Activated CD8-positive, alpha-beta memory T cell treated with anti-CD3 and anti-CD28 coated beads, Interleukin-2, amount 50 U/mL, for 24 hours (primary cell): ENCODE data around the gene SHKBP1.
"Not testable (repeated sequence)": the region's sequence is repeated elsewhere in the genome, so short reads cannot be mapped to it uniquely, and the experiment has no call there.

Experiments
- DNase-seq: peaks from one replicate; pipeline ENCODE4 v3.0.0-alpha.2; 2020; ENCODE audit errors: extremely low read depth

SHKBP1 gene

DNA sequence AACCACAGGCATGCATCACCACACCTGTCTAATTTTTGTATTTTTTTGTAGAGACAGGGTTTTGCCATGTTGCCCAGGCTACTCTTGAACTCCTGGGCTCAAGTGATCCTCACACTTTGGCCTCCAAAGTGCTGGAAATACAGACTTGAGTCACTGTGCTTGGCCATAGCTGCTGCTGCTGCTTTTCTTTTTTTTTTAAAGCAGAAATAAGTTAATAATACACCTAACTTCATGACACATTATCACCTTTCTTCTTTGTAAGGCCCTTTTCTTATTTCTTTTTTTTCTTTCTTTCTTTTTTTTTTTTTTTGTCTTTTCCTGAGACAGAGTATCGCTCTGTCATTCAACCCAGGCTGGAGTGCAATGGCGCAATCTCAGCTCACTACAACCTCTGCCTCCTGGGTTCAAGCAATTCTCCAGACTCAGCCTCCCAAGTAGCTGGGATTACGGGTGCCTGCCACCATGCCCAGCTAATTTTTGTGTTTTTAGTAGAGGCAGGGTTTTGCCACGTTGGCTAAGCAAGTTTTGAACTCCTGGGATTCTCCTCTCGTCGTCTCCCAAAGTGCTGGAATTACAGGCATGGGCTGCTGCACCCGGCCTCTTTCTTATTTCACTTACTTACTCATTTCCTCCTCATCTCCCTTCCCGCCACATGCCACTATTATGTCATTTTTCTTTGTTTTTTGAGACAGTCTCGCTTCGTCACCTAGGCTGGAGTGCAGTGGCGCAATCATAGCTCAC is 8.7 kb downstream of the SHKBP1 start:
- no peak for DNase-seq

DNA sequence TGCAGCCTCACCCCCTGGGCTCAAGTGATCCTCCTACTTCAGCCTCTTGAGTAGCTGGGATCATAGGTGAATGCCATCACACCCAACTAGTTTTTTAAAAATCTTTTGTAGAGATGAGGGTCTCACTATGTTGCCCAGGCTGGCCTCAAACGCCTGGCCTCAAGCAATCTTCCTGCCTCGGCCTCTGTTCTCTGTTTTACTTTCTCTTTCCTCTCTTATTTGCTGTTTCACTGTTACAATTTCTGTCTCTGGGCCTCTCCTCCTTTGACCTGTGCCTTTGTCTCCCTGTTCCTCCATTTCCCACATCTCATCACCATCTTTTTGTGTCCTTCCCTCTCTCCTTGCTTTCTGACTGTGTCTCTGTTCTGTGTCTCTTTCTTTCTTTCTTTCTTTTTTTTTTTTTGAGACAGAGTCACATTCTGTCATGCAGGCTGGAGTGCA is 9.3 kb downstream of the SHKBP1 start:
- DNase-seq: no peak

DNA sequence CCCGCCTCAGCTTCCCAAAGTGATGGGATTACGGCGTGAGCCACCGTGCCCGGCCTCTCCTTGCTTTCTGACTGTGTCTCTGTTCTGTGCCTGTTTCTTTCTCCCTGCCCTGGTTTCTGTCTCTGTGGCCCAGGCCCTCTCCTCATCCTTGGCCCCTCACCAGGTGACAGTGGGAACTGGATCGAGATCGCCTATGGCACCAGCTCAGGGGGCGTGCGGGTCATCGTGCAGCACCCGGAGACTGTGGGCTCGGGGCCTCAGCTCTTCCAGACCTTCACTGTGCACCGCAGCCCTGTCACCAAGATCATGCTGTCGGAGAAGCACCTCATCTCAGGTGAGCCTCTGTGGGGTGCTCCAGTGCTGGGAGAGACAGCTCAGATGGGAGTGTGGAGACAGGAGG is 9.9 kb downstream of the SHKBP1 start:
- DNase-seq: no peak

DNA sequence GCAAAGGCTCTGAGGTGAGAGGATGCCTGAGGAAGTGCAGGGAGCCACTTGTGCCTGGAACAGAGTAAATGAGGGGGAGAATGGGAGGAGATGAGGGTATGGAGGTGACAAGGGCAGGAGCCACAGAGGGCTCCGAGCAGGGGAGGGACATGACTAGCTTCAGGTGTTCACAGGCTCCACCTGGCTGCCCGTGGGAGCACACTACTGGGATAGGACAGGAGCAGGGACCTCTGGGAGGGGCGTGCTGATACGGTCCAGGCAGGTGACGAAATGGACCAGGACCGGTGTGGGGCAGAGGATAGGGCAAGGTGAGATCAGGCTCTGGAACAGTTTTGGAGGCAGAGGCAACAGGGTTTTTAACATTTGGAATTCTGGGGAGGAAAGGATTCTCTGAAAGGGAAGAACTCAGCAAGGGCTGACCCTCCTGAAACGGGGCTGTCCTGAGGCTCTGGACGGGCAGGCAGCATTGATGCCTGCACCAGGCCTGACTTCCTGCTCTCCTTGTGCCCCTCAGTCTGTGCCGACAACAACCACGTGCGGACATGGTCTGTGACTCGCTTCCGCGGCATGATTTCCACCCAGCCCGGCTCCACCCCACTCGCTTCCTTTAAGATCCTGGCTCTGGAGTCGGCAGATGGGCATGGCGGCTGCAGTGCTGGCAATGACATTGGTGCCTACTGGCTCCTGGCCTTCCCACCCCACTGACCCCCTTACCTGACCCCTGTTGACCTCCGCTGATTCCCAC is 11.6 kb downstream of the SHKBP1 start:
- no peak for DNase-seq

DNA sequence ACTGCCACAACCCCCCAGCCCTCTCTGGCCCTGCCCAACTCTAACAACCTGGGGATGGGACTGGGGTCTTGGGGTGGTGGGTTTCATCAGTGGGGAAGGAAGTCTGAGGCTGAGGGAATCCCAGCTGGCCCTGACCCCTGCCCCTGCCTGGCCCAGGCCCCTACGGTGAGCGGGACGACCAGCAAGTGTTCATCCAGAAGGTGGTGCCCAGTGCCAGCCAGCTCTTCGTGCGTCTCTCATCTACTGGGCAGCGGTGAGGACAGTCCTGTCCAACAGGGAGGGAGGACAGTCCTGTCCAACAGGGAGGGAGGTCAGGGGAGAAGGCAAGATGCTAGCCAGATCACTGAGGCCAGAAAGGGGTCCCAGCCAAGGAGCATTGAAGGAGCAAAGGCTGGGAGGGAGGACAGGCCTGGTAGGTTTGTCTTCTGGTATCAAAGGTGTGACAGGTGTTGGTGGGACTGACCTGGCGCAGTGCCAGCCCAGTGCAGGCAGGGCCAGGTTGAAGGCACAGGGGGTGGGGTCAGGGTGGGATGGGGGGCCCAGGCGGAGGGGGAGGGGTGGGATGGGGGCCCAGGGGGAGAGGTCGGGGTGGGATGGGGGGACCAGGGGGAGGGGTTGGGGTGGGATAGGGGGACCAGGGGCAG is 12.4 kb downstream of the SHKBP1 start:
- DNase-seq: no peak

DNA sequence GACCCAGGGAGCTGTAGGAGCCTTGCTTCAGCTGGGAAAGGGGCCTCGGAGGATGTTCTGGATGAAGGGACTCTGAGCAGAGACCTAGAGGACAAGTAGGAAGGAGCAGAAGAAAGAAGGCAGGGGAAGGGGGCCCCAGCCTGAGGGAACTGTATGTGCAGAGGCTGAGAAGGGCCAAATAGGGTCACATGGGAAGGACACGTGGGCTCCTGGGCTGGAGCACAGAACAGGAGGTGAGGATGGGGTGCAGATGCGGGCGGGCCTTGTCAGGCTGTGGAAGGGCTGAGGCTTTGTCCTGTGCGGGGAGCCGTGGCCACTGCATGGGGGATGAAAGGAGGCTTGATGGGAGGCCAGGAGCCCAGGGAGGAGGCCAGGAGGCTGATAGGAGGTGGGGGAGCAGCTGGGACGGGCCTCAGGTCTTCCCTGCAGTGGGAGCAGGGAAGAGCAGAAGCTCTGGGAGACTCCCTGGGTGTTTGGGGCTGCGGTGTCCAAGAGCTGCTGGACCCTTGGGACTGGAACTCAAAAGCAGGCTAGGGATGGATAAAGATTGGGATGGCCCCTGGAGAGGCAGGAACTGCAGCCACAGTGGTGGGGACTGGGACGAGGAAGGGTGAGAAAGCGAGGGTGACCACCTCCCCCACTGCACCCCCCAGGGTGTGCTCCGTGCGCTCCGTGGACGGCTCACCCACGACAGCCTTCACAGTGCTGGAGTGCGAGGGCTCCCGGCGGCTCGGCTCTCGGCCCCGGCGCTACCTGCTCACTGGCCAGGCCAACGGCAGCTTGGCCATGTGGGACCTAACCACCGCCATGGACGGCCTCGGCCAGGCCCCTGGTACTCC is 13.1 kb downstream of the SHKBP1 start:
- no peak for DNase-seq

DNA sequence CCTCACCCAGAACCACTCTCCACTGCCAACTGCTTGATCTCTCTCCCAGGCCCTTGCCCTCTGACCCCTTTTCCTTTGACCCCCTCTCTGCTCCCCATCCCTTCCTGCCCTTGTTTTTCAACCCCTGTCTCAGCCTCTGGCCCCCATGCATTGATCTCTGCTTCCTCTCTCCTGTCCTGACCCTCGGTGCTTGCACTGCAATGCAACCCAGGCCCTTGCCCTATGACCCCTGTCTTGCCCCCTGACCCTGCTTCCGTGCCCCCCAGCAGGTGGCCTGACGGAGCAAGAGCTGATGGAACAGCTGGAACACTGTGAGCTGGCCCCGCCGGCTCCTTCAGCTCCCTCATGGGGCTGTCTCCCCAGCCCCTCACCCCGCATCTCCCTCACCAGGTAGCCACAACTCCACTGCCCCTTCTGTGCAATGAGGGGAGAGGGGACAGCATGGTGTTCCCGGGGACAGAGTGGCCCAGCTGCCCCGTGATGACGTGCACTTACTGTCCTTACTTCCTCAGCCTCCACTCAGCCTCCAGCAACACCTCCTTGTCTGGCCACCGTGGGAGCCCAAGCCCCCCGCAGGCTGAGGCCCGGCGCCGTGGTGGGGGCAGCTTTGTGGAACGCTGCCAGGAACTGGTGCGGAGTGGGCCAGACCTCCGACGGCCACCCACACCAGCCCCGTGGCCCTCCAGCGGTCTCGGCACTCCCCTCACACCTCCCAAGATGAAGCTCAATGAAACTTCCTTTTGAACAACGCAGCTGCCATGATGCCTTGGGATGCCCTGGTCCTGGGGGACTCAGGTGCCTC is 14.0 kb downstream of the SHKBP1 start:
- DNase-seq: no peak

DNA sequence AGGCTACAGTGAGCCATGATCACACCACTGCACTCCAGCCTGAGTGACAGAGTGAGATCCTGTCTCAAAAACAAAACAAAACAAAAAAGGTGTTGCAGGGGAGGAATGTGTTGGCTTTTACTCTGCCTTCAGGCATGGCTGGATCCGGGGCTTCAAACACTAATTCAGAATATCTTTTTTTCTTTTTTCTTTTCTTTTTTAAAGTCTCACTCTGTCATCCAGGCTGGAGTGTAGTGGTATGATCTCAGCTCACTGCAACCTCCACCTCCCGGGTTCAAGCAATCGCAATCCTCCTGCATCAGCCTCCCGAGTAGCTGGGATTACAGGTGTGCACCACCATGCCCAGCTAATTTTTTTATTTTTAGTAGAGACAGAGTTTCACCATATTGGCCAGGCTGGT is 15.1 kb downstream of the SHKBP1 start:
- not testable (repeated sequence) for DNase-seq

DNA sequence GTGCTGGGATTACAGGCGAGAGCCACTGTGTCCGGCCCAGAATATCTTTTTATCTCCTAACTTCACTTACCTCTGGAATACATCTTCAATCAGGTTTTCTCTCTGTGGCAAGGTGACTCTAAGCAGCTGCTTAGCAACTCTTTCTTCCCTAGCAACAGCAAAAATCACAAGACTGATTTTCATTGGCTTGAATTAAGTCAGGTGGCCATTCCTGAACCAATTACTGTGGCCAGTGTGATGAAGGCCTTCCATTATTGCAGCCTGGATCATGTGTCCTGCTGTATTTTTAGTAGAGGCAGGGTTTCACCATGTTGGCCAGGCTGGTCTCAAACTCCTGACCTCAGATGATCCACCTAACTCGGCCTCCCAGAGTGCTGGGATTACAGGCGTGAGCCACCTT is 15.5 kb downstream of the SHKBP1 start:
- no peak for DNase-seq

DNA sequence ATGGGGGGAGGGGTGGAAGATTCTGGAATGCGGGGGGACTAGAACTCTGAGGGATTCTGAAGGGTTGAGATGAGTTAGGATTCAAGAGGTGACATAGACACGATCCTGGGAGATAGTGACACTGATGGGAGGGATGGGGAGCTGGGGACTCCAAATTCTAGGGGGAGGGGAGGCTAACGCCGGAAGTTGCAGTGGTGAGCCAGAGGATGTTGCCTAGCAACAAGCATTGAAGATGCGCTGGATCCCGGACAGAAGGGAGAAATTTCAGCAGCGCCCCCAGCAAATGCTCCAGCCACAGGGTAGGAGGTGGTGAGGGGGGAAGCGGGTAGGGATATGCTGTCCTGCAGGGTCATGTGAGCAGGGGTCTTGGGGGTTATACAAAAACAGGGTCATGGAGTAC is 17.6 kb downstream of the SHKBP1 start:
- no peak for DNase-seq

DNA sequence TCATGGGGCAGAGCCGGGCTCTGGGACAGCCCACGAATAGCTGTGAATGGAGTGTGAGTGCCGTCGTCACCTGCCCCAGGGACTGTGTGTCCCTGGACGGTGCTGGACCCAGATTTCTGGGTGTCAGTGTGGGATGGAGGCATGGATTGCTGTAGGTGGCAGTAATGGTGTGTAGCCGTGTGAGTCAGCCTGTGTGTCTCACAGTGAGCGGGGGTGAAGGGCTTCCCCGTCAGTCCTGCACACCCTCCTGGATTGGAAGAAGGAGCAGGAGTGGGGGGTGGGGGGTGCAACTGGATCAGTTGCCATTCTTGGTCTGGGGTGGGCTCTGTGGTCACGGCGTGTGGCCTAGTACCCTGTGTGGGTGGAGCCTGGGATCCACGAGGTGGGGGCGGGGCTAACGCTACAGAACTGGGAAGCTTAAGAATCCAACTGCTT is 18.0 kb downstream of the SHKBP1 start:
- DNase-seq: no peak

DNA sequence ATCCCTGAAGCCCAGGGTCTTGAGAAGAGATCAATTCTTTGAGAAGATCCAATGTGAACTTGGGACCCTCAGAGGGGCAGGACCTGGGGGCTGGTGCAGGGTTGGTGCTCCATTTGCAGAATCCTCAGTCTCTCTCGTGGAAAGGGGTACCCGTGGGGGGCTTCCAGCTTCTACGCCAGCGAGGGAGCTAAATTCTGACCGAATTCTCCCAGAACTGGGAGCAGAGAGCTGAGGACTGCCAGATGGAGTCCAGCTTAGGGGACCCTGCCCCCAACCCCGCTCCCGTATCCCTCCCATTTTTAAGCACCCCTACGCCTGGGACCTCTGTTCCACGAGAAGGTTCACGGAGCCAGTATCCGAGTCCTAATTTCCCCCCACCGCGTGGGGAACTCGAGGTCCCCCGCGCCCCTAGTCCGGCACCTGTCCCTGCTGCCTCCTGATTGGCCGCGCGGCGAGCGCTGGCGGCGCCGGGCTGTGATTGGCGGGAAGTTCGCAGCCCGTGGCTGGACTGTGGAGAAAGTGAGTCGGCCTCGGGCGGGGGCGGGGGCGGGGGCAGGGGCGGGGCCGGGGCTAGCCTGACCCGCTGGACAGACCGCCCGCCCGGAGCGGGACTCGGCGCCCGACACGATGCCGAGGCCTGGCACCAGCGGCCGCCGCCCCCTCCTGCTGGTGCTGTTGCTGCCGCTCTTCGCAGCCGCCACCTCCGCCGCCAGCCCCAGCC is 20.1 kb downstream of the SHKBP1 start:
- no peak for DNase-seq

DNA sequence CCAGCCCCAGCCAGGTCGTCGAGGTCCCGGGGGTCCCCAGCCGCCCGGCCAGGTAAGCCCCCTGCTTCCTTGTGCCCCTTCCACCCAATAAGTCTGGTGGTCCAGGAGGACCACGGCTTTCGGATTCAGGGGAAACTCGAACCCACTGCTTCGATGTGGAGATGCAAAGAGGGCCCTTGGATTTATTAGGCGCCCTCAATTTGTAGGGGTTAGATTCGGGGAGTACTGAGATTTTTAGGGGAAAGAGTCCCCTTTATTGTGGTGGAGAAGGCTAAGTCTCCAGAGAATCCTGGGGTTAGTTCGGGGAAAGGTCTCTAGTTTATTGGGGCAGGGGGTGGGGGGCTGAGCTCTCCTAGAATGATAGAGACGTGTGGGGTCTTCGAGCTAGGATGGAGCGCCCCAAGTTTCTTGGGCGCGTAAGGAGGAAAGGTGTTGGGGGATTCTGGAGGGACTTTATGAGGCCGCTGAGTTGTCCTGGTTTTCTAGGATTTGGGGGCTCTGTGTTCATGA is 20.7 kb downstream of the SHKBP1 start:
- no peak for DNase-seq

DNA sequence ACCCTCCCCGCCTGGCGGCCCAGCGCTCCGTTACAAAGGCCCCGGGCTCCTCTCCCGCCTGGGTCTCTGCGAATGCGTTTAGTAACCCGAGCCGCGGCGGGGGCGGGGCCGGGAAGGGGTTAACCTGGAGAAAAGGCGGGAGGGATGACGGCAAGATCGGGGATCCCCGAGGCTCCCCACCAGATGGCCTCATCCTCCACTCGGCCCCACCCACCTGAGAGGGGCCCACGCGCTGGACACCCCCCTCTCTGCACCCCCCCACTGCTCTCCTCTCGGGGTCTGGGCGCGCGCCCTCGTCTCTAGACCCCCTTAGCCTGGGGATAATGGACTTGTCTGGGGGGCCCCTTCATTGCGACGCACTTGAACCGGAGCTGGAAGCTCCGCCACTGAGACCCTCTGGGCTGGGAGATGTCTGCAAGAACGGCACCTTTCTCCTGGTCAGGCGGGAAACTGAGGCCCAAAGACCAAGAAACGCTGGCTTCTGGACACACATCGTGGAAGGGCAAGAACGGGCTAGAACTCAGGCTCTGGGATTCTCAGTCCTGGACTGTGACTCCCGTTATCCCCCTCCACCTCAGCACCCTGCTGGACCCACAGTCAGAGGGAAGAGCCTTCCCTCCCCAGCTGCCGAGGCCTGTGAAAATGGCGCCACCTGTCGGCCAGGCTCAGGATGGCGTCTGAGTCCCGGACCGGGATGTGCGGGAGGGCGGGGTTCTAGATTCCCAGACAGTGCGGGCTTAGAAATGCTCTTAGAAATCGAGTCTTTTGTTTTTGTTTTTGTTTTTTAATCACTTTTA is 21.6 kb downstream of the SHKBP1 start:
- peak; percentile 61 for DNase-seq

DNA sequence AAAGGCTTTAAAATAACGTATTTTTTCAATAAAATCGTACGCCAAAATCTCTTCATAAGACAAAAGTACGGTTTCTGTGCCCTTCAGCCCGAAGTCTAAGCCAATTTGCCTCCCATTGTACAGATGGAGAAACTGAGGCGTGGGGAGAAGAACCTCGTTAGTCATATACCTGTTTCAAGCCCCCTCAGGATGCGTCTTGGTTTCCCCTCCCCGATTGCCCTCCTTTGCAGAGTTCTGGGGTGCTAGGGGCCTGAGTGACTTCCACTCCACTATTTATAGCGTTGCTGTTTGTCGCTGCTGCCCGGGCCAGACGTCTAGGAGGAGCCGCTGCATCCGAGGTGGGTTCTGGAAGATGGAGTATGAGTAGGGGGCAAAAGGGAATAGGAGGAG is 22.2 kb downstream of the SHKBP1 start:
- no peak for DNase-seq

DNA sequence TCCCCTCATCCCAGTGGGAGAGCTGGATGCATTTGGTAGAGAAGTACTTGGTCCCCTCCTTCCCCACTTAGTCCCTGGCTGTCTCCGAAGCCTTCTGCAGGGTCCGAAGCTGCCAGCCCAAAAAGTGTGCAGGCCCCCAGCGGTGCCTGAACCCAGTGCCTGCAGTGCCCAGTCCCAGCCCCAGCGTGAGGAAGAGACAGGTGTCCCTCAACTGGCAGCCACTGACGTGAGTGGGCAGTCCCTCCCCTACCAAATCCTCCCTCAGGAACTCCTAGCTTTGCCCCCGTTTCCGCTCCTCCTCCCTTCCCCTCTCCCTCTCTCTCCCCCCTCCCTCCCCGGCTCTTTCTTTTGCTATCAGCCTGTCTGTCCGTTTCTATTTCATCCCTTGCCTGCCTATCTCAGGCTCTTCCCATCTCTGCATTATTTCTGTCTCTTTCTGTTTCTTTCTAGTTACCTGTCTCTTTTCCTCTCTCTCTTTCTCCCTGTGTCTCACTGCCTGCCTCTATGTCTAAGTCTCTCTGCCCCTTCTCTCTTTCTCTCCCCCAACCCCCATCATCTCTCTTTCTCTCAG is 22.7 kb downstream of the SHKBP1 start:
- DNase-seq: no peak

DNA sequence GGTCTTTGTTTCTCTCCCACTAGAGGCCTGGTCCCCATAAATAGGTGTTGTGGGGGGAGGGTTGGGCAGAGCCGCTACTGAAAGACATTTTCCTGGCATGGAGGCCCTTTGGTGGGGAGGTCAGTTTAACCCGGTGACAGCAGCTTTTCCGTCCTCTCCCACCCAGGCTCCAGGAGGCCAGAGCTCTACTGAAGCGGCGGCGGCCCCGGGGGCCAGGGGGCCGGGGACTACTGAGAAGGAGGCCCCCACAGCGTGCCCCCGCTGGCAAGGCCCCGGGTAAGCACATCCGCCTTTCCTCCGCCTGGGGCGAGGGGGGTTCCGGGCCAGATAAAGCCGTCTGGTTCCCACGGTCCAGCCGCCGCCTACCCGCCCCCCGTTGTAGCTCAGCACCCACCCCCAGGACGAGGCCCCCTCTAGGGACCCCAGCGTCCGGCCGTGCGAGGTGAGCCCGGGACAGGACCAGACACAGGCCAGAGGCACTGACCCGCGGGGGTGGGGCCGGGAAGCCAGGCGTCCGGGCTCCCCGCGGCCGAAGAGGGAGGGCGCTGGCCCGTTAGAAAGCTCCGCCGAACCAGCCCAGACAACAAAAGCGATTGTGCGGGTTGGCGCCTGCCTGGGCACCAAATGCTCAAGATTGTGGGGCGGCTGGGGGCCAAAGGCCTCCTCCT is 23.4 kb downstream of the SHKBP1 start:
- DNase-seq: no peak

DNA sequence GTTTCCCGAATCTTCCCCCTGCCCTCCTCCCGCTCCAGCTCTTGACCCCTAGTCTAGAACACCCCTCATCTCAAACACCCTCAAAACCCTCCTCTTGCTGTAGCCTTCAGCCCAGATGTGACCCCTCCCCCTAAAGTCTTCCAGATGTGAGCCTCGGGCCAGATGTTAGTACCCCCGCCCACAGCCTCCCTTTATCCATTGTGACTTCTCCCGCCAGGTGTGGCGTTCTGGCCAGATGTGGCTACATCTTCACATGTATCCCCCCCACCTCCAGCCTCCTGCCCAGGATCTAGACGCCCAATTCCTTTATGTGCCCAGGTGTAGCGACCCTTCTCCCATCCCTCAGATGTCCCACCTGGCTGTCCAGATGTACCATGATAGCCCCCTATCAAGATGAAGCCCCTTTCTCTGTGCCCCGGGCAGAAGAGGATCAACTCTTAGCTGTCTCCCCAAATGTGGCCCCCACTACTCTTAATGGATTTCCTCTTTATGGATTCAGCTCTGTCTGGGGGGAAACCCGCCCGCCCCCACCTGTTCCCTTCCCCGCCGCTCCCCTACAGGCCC is 24.0 kb downstream of the SHKBP1 start:
- DNase-seq: no peak
